Activated CD8-positive, alpha-beta T cell treated with anti-CD3 and anti-CD28 coated beads for 36 hours (primary cell): Measurements from ENCODE around the gene TNNI2. TPM values are rescaled to one million over a fixed set of nuclear protein-coding genes. Genes with fewer than 3 reads are reported as not detected.
"Not testable (repeated sequence)": the region's sequence is repeated elsewhere in the genome, so short reads cannot be mapped to it uniquely, and the experiment has no call there.

Experiments used
- ATAC-seq: fragments of 200-7000 bp; cut with Tn5 transposase; one replicate; pipeline ENCODE4 v1.10.0; 2021; ENCODE audit warnings: mild to moderate bottlenecking, moderate library complexity
- CTCF ChIA-PET: fragments of 350-600 bp; sonication (Branson Sonifier 250); formaldehyde crosslinking; loops from one replicate; lab custom pipeline; 2021; ENCODE audit warnings: antibody characterized with exemption; lab: Charles Lee
- POLR2A ChIA-PET: fragments of 350-600 bp; sonication (Branson Sonifier 250); formaldehyde crosslinking; loops from one replicate; lab custom pipeline; 2021; ENCODE audit warnings: antibody characterized with exemption; lab: Charles Lee
- DNase-seq: peaks from one replicate; pipeline ENCODE4 v3.0.0-alpha.2; 2020
- H3K27ac Mint-ChIP-seq: one replicate; pipeline ENCODE4 v1.8.0; 2021; ENCODE audit warnings: mild to moderate bottlenecking, mixed read lengths
- H3K27me3 Mint-ChIP-seq: one replicate; pipeline ENCODE4 v1.8.0; 2021; ENCODE audit warnings: mixed read lengths
- H3K36me3 Mint-ChIP-seq: one replicate; pipeline ENCODE4 v1.8.0; 2021; ENCODE audit warnings: low read depth, mixed read lengths
- H3K4me1 Mint-ChIP-seq: one replicate; pipeline ENCODE4 v1.8.0; 2021; ENCODE audit warnings: low read depth, mixed read lengths
- H3K4me3 Mint-ChIP-seq: one replicate; pipeline ENCODE4 v1.8.0; 2021; ENCODE audit warnings: mild to moderate bottlenecking, moderate library complexity, mixed read lengths
- H3K9me3 Mint-ChIP-seq: one replicate; pipeline ENCODE4 v1.8.0; 2021; ENCODE audit warnings: mixed read lengths
- intact Hi-C: fragments of 100-400 bp; cut with micrococcal nuclease; formaldehyde crosslinking; loops from one replicate; pipeline ENCODE4 v1.10.0; 2022
- total RNA-seq, 2 experiments: library from RNA; stranded (reverse); gene quantifications; one replicate each; pipeline ENCODE4 v1.2.3, GENCODE V29; 2021
- TF ChIP-seq, protein P1 (sequence below): fragments of 200-600 bp; IDR thresholded peaks from one replicate; pipeline ENCODE4 v1.8.0; 2022; ENCODE audit warnings: antibody characterized with exemption, mild to moderate bottlenecking

TNNI2 gene
- total RNA-seq, 2 experiments from 2014 or later: 0.92 TPM; not detected in 1

DNA sequence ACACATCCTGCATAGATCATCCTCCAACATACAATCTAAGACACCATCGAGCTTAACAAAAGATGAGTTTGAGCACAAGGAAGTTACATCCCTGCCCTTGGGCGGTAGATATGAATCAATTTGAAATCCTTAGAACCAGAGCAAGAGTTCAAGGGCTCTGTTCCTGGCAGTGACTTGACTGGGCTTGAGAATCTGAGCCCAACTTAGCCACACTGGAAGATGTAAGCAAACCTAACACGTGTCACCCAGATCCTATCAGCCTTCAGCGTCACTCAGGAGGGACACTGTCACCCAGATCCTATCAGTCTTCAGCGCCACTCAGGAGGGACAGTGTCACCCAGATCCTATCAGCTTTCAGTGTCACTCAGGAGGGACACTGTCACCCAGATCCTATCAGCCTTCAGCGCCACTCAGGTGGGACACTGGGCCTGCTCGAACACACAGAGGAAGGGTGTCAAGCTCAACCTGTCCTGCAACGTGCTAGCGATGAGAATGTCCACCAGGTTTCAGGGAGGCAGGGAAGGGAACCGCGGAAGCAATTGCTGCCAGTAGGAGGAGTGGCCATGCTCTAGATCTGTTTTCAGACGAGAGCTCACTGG, 42.3 kb upstream of the TNNI2 start:
- intact Hi-C loops: no loop called here
- H3K27ac Mint-ChIP-seq: no peak overlapping the region
- peaks cover 8% of the 10 kb centered on the region for H3K4me1 Mint-ChIP-seq
- TF ChIP-seq, protein P1, sequence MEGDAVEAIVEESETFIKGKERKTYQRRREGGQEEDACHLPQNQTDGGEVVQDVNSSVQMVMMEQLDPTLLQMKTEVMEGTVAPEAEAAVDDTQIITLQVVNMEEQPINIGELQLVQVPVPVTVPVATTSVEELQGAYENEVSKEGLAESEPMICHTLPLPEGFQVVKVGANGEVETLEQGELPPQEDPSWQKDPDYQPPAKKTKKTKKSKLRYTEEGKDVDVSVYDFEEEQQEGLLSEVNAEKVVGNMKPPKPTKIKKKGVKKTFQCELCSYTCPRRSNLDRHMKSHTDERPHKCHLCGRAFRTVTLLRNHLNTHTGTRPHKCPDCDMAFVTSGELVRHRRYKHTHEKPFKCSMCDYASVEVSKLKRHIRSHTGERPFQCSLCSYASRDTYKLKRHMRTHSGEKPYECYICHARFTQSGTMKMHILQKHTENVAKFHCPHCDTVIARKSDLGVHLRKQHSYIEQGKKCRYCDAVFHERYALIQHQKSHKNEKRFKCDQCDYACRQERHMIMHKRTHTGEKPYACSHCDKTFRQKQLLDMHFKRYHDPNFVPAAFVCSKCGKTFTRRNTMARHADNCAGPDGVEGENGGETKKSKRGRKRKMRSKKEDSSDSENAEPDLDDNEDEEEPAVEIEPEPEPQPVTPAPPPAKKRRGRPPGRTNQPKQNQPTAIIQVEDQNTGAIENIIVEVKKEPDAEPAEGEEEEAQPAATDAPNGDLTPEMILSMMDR: no peak
- peaks cover 1% of the 10 kb centered on the region for H3K27me3 Mint-ChIP-seq
- no peak overlapping the region for H3K4me3 Mint-ChIP-seq
- peaks cover 2% of the 10 kb centered on the region for H3K36me3 Mint-ChIP-seq
- ATAC-seq (no peak), DNase-seq (no peak)
- no peaks in the 10 kb centered on the region for H3K9me3 Mint-ChIP-seq
- CTCF ChIA-PET: interaction anchor here (0.9 to 1.0 kb wide), 2 partner anchors 9 to 102 kb away, joined by 3 read pairs; no protein-coding TSS in a partner anchor
- POLR2A ChIA-PET: interaction anchor here (0.9 to 1.1 kb wide), 2 partner anchors 32 to 121 kb away, joined by 3 to 4 read pairs; no protein-coding TSS in a partner anchor

DNA sequence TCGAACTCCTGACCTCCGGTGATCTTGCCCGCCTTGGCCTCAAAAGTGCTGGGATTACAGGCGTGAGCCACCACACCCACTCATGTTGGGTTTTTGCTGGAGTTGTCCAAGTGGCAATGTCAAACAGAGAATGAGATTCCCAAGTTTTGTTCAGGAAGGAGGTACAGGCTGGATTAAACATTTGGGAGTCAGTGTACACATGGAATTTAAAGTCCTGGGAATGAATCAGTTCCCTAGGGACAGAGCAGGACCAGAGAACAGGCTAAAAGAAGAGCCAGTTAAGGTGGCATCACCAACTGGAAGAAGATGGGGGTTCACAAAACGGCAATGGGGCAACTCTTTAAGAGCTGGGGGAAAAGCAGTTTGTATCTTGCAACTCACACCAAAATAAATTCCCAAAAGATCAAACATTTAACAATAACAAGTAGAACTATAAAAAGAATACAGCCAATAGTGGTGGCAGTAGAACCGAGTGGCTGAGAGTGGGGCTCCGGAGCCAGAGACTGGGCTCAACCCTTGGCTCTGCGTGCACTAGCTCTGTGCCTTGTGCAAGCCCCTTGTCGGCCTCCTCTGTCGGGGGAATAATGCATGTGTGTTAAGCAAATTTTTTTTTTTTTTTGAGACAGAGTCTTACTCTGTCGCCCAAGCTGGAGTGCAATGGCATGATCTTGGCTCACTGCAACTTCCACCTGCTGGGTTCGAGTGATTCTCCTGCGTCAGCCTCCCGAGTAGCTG, 41.2 kb upstream of the TNNI2 start:
- peaks cover 1% of the 10 kb centered on the region for H3K27me3 Mint-ChIP-seq
- CTCF ChIA-PET: interaction anchor here (0.7 to 1.0 kb wide), 3 partner anchors 8 to 158 kb away, joined by 3 read pairs; no protein-coding TSS in a partner anchor
- TF ChIP-seq, protein P1: no peak
- peaks cover under 1% of the 10 kb centered on the region for H3K36me3 Mint-ChIP-seq
- intact Hi-C loops: no loop called here
- POLR2A ChIA-PET: interaction anchor here (0.6 to 1.1 kb wide), 3 partner anchors 33 to 139 kb away, joined by 3 to 5 read pairs (median 4); no protein-coding TSS in a partner anchor
- DNase-seq: no peak
- ATAC-seq: no peak
- H3K4me3 Mint-ChIP-seq: no peak overlapping the region
- H3K4me1 Mint-ChIP-seq: peaks cover 5% of the 10 kb centered on the region
- H3K9me3 Mint-ChIP-seq: no peaks in the 10 kb centered on the region
- no peak overlapping the region for H3K27ac Mint-ChIP-seq

DNA sequence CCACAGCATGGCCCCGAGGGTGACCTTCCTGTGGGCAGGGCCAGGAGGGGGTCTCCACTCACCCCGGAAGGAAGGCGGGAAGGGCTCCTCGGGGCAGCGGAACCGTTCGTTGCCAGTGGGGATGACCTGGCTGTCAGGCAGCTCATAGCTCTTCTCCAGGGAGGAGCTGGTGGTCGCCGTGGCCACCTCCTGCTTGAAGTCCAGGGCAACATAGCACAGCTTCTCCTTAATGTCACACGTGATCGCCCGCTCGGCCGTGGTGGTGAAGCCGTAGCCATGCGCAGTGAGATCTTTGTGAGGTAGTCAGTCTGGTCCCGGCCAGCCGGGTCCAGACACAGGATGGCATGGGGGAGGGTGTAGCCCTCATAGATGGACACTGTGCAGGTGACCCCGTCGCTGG, 35.5 kb upstream of the TNNI2 start:
- no peaks in the 10 kb centered on the region for H3K9me3 Mint-ChIP-seq
- no peak overlapping the region for H3K27ac Mint-ChIP-seq
- no peak for DNase-seq
- POLR2A ChIA-PET: no interaction called here
- H3K4me1 Mint-ChIP-seq: no peaks in the 10 kb centered on the region
- H3K27me3 Mint-ChIP-seq: no peaks in the 10 kb centered on the region
- no peak for ATAC-seq
- CTCF ChIA-PET: interaction anchor here (10.4 kb wide), 1 partner anchor 110 kb away, joined by 67 read pairs; no protein-coding TSS in a partner anchor
- no peak overlapping the region for H3K4me3 Mint-ChIP-seq
- no peaks in the 10 kb centered on the region for H3K36me3 Mint-ChIP-seq
- intact Hi-C loops: no loop called here
- TF ChIP-seq, protein P1: no peak

DNA sequence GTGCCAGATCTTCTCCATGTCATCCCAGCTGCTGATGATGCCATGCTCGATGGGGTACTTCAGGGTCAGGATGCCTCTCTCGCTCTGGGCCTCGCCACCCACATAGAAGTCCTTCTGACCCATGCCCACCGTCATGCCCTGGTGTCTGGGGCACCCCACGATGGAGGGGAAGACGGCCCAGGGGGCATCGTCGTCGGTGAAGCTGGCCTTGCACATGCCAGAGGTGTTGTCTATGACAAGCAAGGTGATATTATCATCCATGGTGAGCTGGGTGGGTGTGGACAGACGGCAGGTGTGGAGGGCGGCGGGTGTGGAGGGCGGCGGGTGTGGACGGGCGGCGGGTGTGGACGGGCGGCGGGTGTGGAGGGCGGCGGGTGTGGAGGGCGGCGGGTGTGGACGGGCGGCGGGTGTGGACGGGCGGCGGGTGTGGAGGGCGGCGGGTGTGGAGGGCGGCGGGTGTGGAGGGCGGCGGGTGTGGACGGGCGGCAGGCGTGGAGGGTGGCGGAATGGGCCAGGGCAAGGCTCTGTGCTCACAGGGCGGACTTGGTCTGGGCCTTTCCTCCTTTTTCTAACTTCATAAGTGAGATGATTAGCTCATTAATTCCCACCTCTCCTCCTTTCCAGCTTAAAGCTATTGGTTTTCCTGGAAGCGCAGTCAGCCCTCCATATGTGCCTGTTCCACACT, 34.8 kb upstream of the TNNI2 start:
- H3K4me1 Mint-ChIP-seq, H3K36me3 Mint-ChIP-seq, H3K4me3 Mint-ChIP-seq, intact Hi-C loops, DNase-seq, H3K9me3 Mint-ChIP-seq, ATAC-seq, H3K27ac Mint-ChIP-seq, H3K27me3 Mint-ChIP-seq, POLR2A ChIA-PET: not testable (repeated sequence)
- CTCF ChIA-PET: interaction anchor here (2.1 to 10.4 kb wide), 4 partner anchors 29 to 151 kb away, joined by 9 to 67 read pairs (median 15); no protein-coding TSS in a partner anchor

DNA sequence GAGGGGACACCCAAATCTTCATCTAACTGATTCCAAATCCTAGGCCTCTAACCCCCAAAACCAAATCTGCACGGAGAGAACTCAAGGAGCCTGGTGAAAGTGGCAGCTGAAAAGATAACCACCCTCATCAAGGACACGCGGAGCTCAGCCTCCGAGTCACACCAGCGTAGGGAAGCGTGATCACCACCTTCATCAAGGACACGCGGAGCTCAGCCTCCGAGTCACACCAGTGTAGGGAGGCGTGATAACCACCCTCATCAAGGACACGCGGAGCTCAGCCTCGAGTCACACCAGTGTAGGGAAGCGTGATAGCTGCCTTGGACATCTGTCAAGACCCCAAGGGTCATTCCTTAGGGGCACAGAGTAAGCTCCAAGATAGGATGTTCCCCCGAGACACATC, 33.3 kb upstream of the TNNI2 start:
- no peaks in the 10 kb centered on the region for H3K27me3 Mint-ChIP-seq
- DNase-seq (no peak), ATAC-seq (no peak)
- TF ChIP-seq, protein P1: no peak
- ChIA-PET CTCF (interaction anchor here (1.2 to 10.4 kb wide), 7 partner anchors 9 to 165 kb away, joined by 3 to 67 read pairs (median 9); no protein-coding TSS in a partner anchor), POLR2A (no interaction called here)
- no peak overlapping the region for H3K27ac Mint-ChIP-seq
- no peak overlapping the region for H3K4me3 Mint-ChIP-seq
- intact Hi-C loops: no loop called here
- no peaks in the 10 kb centered on the region for H3K36me3 Mint-ChIP-seq
- H3K9me3 Mint-ChIP-seq: no peaks in the 10 kb centered on the region
- no peaks in the 10 kb centered on the region for H3K4me1 Mint-ChIP-seq
